Fibroblast of lung (primary cell): Measurements from ENCODE around the gene PLA2G7. TPM values are rescaled to one million over a fixed set of nuclear protein-coding genes. Genes with fewer than 3 reads are reported as not detected.
"Not testable (repeated sequence)": the region's sequence is repeated elsewhere in the genome, so short reads cannot be mapped to it uniquely, and the experiment has no call there.

Experiments
- DNase-seq, 2 donors: peaks; one replicate each; pipeline versions ENCODE4 v3.0.0 to v3.0.0-alpha.2; 2010; ENCODE audit warnings: low read depth in 2 of 2
- H2AFZ ChIP-seq: 2 replicates; pipeline ENCODE4 v1.5.1; 2012; ENCODE audit warnings: low read length, control low read depth, inconsistent platforms
- H3K27ac ChIP-seq: 2 replicates; pipeline ENCODE4 v1.5.1; 2011; ENCODE audit warnings: low read length, control low read depth; ENCODE audit not compliant: insufficient read depth
- H3K27me3 ChIP-seq: 2 replicates; pipeline ENCODE4 v1.5.1; 2011; ENCODE audit warnings: mild to moderate bottlenecking, low read length; ENCODE audit not compliant: control insufficient read depth, insufficient read depth
- H3K36me3 ChIP-seq: 2 replicates; pipeline ENCODE4 v1.5.1; 2011; ENCODE audit warnings: low read length; ENCODE audit not compliant: control insufficient read depth, insufficient read depth
- H3K4me1 ChIP-seq: 2 replicates; pipeline ENCODE4 v1.5.1; 2011; ENCODE audit warnings: low read length; ENCODE audit not compliant: control insufficient read depth, insufficient read depth; ENCODE audit errors: extremely low read depth
- H3K4me2 ChIP-seq: 2 replicates; pipeline ENCODE4 v1.5.1; 2011; ENCODE audit warnings: low read length, control low read depth; ENCODE audit not compliant: insufficient read depth; ENCODE audit errors: extremely low read depth
- H3K4me3 ChIP-seq, 4 experiments: fragments of 200-600 bp in 1 of 4; sonication (generic) in 1 of 4; replicated peaks in 1 of 4; 2 replicates each; pipeline ENCODE4 v1.5.1; 2011 to 2016; ENCODE audit warnings: low read length in 4 of 4, low read depth in 3 of 4, mild to moderate bottlenecking in 3 of 4, control low read depth in 2 of 4, inconsistent platforms in 1 of 4, mixed read lengths in 1 of 4; ENCODE audit not compliant: insufficient read depth in 1 of 4; ENCODE audit errors: control extremely low read depth in 1 of 4
- H3K79me2 ChIP-seq: 2 replicates; pipeline ENCODE4 v1.5.1; 2012; ENCODE audit warnings: mild to moderate bottlenecking, low read length, inconsistent platforms; ENCODE audit not compliant: control insufficient read depth, insufficient read depth
- H3K9ac ChIP-seq: 2 replicates; pipeline ENCODE4 v1.5.1; 2011; ENCODE audit warnings: mild to moderate bottlenecking, low read length, control low read depth; ENCODE audit not compliant: insufficient read depth
- H3K9me3 ChIP-seq: 2 replicates; pipeline ENCODE4 v1.5.1; 2012; ENCODE audit warnings: low read depth, low read length; ENCODE audit not compliant: control insufficient read depth, insufficient read depth
- H4K20me1 ChIP-seq: 2 replicates; pipeline ENCODE4 v1.5.1; 2011; ENCODE audit warnings: low read length; ENCODE audit not compliant: control insufficient read depth, insufficient read depth; ENCODE audit errors: extremely low read depth
- CTCF ChIP-seq, 2 donors: IDR thresholded peaks in 1 of 2; conservative IDR thresholded peaks in 1 of 2; 1 replicate in 1 of 2; 2 replicates in 1 of 2; pipeline ENCODE4 v1.5.1; 2011 to 2012; ENCODE audit warnings: low read length in 2 of 2, control low read depth in 1 of 2, inconsistent platforms in 1 of 2, low read depth in 1 of 2, mild to moderate bottlenecking in 1 of 2
- EZH2 ChIP-seq: IDR thresholded peaks from 2 replicates; pipeline ENCODE4 v1.5.1; 2012; ENCODE audit warnings: low read length, control low read depth, mild to moderate bottlenecking; ENCODE audit errors: missing control alignments
- polyA plus RNA-seq, 2 donors: library from polyadenylated mRNA; depleted of rRNA in 1 of 2; stranded (reverse) in 1 of 2; unstranded in 1 of 2; fragments of >200 nt; gene quantifications; 2 replicates each; pipeline ENCODE4 v1.2.1, GENCODE V29; 2011 to 2012; ENCODE audit warnings: missing spikeins in 1 of 2
- total RNA-seq: library from RNA; depleted of rRNA; stranded (reverse); fragments of >200 nt; gene quantifications from 2 replicates; pipeline ENCODE4 v1.2.1, GENCODE V29; 2014

The PLA2G7 gene
- total and polyA plus RNA-seq, 2 donors (not counting 1 experiment from before 2014, with no cell fraction given), result not detected

- H4K20me1 ChIP-seq, result no peaks in the 10 kb centered on the region
- H2AFZ ChIP-seq, result no peak overlapping the region
- H3K36me3 ChIP-seq, result no peaks in the 10 kb centered on the region
- no peak overlapping the region for H3K4me2 ChIP-seq
- no peak for DNase-seq
- H3K9ac ChIP-seq, result no peak overlapping the region
- no peaks in the 10 kb centered on the region for H3K4me1 ChIP-seq
- no peak overlapping the region for H3K4me3 ChIP-seq
- no peaks in the 10 kb centered on the region for H3K79me2 ChIP-seq
- no peaks in the 10 kb centered on the region for H3K9me3 ChIP-seq
- no peak overlapping the region for H3K27ac ChIP-seq
- H3K27me3 ChIP-seq, result peaks cover 3% of the 10 kb centered on the region
- no peak for TF ChIP-seq EZH2
- TF ChIP-seq CTCF (conservative IDR thresholded peaks at IDR 0.05 in 1 of 2, IDR thresholded peaks at IDR 0.05 in 1 of 2; ENCODE audit: low read depth in 1 of 2, low read length in 2 of 2), result no peak
Measured at GRCh38 chr6:46748940-46749503, 13.8 kb upstream of the PLA2G7 start.

- Histone ChIP-seq H4K20me1 (no peaks in the 10 kb centered on the region), H3K9me3 (no peaks in the 10 kb centered on the region), H3K4me1 (no peaks in the 10 kb centered on the region), H2AFZ (no peak within 1 kb of the TSS), H3K36me3 (no peaks in the 10 kb centered on the region), H3K79me2 (no peaks in the 10 kb centered on the region), H3K27me3 (peaks cover 3% of the 10 kb centered on the region), H3K4me3 (no peak within 1 kb of the TSS), H3K27ac (no peak within 1 kb of the TSS), H3K9ac (no peak within 1 kb of the TSS), H3K4me2 (no peak within 1 kb of the TSS)
- TF ChIP-seq EZH2 (no peak), CTCF (conservative IDR thresholded peaks at IDR 0.05 in 1 of 2, IDR thresholded peaks at IDR 0.05 in 1 of 2; ENCODE audit: low read depth in 1 of 2, low read length in 2 of 2) (no peak)
- DNase-seq, result no peak
Measured at GRCh38 chr6:46746696-46747095, 11.5 kb upstream of the PLA2G7 start, which contains the start of gene ANKRD66. ANKRD66 (plus strand) TSS chr6:46746933; CDS start chr6:46751949, 5,016 bp downstream.

GRCh38 chr6:46745973-46746372 lies 10.8 kb upstream of the PLA2G7 start:
- Histone ChIP-seq H3K36me3 (no peaks in the 10 kb centered on the region), H3K27ac (no peak overlapping the region), H3K9me3 (no peaks in the 10 kb centered on the region), H4K20me1 (no peaks in the 10 kb centered on the region), H3K27me3 (peaks cover 3% of the 10 kb centered on the region), H3K4me1 (no peaks in the 10 kb centered on the region), H3K4me3 (no peak overlapping the region), H2AFZ (no peak overlapping the region), H3K9ac (no peak overlapping the region), H3K79me2 (no peaks in the 10 kb centered on the region), H3K4me2 (no peak overlapping the region)
- no peak for DNase-seq
- TF ChIP-seq EZH2 (no peak), CTCF (conservative IDR thresholded peaks at IDR 0.05 in 1 of 2, IDR thresholded peaks at IDR 0.05 in 1 of 2; ENCODE audit: low read depth in 1 of 2, low read length in 2 of 2) (no peak)

GRCh38 chr6:46744159-46744725 lies 9.1 kb upstream of the PLA2G7 start:
- not testable (repeated sequence) for H3K36me3 ChIP-seq, H3K27me3 ChIP-seq, H2AFZ ChIP-seq, H3K4me3 ChIP-seq, H4K20me1 ChIP-seq, H3K79me2 ChIP-seq, H3K4me2 ChIP-seq, H3K9ac ChIP-seq, DNase-seq, H3K4me1 ChIP-seq, H3K9me3 ChIP-seq, H3K27ac ChIP-seq
